ENCODE results near the gene SRRM3. TPM values are rescaled to one million over a fixed set of nuclear protein-coding genes. Genes with fewer than 3 reads are reported as not detected.

The SRRM3 gene
- total RNA-seq, 1 experiment from 2014 or later = 12.7 TPM

DNA sequence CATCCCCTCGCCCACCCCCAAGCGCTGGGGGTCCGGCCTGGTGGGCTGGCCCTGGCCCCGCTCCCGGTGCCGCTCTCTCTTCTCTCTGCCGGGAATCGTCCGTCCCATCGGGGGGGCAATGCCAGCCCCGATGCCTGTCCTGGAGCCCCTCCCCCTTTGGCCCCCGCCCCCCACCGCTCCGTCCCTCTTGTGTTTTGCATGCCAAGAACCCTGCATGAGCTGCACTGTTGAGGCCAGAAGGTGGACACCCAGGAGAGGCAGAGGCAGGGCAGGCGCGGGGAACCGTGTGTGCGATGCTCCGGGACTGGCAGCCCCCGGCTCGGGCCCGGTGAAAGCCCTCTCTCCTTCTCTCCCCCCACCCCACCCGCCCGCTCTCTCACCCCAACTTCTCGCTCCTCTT is 78.7 kb downstream of the SRRM3 start:
- peaks cover 10 to 21% of the 10 kb centered on the region in 2 experiments for H3K4me1 ChIP-seq (ENCODE audit: control insufficient read depth in 1 of 2, insufficient read depth in 2 of 2, low read length in 2 of 2)
- ChIA-PET POLR2A (no interaction called here), RAD21 (ENCODE audit: low non-redundant PET in 1 of 2, low total read pairs in 2 of 2, uncharacterized antibody in 2 of 2, unreplicated experiment in 2 of 2) (interaction anchor here (0.6 to 0.8 kb wide), 2 partner anchors 212 to 840 kb away, joined by 4 read pairs; no protein-coding TSS in a partner anchor), CTCF (no interaction called here)
- DNase-seq (ENCODE audit: low read depth, low spot score) = no peak
- no peak overlapping the region for H3K27ac ChIP-seq (ENCODE audit: low read depth, low read length)
- TF ChIP-seq CEBPB (IDR thresholded peaks at IDR 0.05; ENCODE audit: low read depth) (no peak), SIN3A (IDR thresholded peaks at IDR 0.05; ENCODE audit: low read depth) (no peak), EZH2phosphoT487 (IDR thresholded peaks at IDR 0.05; ENCODE audit: borderline replicate concordance) (no peak), CBX3 (IDR thresholded peaks at IDR 0.05; ENCODE audit: low read depth) (no peak), ZFX (IDR thresholded peaks at IDR 0.05) (no peak), JUND (IDR thresholded peaks at IDR 0.05) (no peak), FOSL1 (IDR thresholded peaks at IDR 0.05; ENCODE audit: low read depth) (no peak), POLR2AphosphoS5 (IDR thresholded peaks at IDR 0.05; ENCODE audit: low read depth, low read length) (no peak), ZNF274 (IDR thresholded peaks at IDR 0.05; ENCODE audit: low read depth, low read length) (no peak), EZH2 (IDR thresholded peaks at IDR 0.05) (no peak), TCF7L2 (IDR thresholded peaks at IDR 0.05; ENCODE audit: borderline replicate concordance, extremely low read depth, insufficient read depth, insufficient read length) (no peak)
- TF ChIP-seq, protein P1, sequence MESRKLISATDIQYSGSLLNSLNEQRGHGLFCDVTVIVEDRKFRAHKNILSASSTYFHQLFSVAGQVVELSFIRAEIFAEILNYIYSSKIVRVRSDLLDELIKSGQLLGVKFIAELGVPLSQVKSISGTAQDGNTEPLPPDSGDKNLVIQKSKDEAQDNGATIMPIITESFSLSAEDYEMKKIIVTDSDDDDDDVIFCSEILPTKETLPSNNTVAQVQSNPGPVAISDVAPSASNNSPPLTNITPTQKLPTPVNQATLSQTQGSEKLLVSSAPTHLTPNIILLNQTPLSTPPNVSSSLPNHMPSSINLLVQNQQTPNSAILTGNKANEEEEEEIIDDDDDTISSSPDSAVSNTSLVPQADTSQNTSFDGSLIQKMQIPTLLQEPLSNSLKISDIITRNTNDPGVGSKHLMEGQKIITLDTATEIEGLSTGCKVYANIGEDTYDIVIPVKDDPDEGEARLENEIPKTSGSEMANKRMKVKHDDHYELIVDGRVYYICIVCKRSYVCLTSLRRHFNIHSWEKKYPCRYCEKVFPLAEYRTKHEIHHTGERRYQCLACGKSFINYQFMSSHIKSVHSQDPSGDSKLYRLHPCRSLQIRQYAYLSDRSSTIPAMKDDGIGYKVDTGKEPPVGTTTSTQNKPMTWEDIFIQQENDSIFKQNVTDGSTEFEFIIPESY (IDR thresholded peaks at IDR 0.05; ENCODE audit: extremely low read depth, insufficient replicate concordance, low read length) = no peak
- TF ChIP-seq, protein P2, sequence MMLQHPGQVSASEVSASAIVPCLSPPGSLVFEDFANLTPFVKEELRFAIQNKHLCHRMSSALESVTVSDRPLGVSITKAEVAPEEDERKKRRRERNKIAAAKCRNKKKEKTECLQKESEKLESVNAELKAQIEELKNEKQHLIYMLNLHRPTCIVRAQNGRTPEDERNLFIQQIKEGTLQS (IDR thresholded peaks at IDR 0.05) = no peak
- TF ChIP-seq, protein P3, sequence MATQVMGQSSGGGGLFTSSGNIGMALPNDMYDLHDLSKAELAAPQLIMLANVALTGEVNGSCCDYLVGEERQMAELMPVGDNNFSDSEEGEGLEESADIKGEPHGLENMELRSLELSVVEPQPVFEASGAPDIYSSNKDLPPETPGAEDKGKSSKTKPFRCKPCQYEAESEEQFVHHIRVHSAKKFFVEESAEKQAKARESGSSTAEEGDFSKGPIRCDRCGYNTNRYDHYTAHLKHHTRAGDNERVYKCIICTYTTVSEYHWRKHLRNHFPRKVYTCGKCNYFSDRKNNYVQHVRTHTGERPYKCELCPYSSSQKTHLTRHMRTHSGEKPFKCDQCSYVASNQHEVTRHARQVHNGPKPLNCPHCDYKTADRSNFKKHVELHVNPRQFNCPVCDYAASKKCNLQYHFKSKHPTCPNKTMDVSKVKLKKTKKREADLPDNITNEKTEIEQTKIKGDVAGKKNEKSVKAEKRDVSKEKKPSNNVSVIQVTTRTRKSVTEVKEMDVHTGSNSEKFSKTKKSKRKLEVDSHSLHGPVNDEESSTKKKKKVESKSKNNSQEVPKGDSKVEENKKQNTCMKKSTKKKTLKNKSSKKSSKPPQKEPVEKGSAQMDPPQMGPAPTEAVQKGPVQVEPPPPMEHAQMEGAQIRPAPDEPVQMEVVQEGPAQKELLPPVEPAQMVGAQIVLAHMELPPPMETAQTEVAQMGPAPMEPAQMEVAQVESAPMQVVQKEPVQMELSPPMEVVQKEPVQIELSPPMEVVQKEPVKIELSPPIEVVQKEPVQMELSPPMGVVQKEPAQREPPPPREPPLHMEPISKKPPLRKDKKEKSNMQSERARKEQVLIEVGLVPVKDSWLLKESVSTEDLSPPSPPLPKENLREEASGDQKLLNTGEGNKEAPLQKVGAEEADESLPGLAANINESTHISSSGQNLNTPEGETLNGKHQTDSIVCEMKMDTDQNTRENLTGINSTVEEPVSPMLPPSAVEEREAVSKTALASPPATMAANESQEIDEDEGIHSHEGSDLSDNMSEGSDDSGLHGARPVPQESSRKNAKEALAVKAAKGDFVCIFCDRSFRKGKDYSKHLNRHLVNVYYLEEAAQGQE (IDR thresholded peaks at IDR 0.05; ENCODE audit: low read depth) = no peak
- TF ChIP-seq, protein P4, sequence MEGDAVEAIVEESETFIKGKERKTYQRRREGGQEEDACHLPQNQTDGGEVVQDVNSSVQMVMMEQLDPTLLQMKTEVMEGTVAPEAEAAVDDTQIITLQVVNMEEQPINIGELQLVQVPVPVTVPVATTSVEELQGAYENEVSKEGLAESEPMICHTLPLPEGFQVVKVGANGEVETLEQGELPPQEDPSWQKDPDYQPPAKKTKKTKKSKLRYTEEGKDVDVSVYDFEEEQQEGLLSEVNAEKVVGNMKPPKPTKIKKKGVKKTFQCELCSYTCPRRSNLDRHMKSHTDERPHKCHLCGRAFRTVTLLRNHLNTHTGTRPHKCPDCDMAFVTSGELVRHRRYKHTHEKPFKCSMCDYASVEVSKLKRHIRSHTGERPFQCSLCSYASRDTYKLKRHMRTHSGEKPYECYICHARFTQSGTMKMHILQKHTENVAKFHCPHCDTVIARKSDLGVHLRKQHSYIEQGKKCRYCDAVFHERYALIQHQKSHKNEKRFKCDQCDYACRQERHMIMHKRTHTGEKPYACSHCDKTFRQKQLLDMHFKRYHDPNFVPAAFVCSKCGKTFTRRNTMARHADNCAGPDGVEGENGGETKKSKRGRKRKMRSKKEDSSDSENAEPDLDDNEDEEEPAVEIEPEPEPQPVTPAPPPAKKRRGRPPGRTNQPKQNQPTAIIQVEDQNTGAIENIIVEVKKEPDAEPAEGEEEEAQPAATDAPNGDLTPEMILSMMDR (IDR thresholded peaks at IDR 0.05 in 2 of 3, conservative IDR thresholded peaks at IDR 0.05 in 1 of 3; ENCODE audit: borderline replicate concordance in 1 of 3, insufficient read depth in 1 of 3, low read depth in 2 of 3, low read length in 2 of 3) = no peak
- TF ChIP-seq, protein P5, sequence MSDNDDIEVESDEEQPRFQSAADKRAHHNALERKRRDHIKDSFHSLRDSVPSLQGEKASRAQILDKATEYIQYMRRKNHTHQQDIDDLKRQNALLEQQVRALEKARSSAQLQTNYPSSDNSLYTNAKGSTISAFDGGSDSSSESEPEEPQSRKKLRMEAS (IDR thresholded peaks at IDR 0.05) = no peak
- peaks cover 5% of the 10 kb centered on the region; the same call in 1 of the 2 replicates for H3K79me2 ChIP-seq (ENCODE audit: insufficient read depth, low read length)
- H4K20me1 ChIP-seq (ENCODE audit: insufficient read depth) = no peaks in the 10 kb centered on the region
- no peak overlapping the region for H3K9ac ChIP-seq (ENCODE audit: low read length)
- H3K4me2 ChIP-seq (ENCODE audit: low read length) = no peak overlapping the region
- no TSS peak for BruUV-seq (replicated peaks)
- no peak overlapping the region for H2AFZ ChIP-seq (ENCODE audit: low read depth, low read length, poor library complexity, severe bottlenecking)
- no peaks in the 10 kb centered on the region for H3K27me3 ChIP-seq (ENCODE audit: insufficient read depth, low read length)
- no peaks in the 10 kb centered on the region for H3K9me3 ChIP-seq (ENCODE audit: control insufficient read depth in 1 of 2, insufficient read depth in 1 of 2, low read depth in 1 of 2, low read length in 2 of 2)
- no peak for ATAC-seq
- peaks cover 0 to 4% of the 10 kb centered on the region in 2 experiments; a peak in 1 of 4 replicates for H3K36me3 ChIP-seq (ENCODE audit: control insufficient read depth in 1 of 2, insufficient read depth in 2 of 2, low read length in 2 of 2)
- H3K9me2 ChIP-seq (ENCODE audit: insufficient read depth) = no peaks in the 10 kb centered on the region
- H3K4me3 ChIP-seq (replicated peaks in 1 of 2; ENCODE audit: low read depth in 1 of 2, low read length in 2 of 2) = no peak overlapping the region
- intact Hi-C loops (cut with micrococcal nuclease) = no loop called here

All from HCT116 (cell line).